ENCODE data around the gene MCC.

MCC gene

DNA sequence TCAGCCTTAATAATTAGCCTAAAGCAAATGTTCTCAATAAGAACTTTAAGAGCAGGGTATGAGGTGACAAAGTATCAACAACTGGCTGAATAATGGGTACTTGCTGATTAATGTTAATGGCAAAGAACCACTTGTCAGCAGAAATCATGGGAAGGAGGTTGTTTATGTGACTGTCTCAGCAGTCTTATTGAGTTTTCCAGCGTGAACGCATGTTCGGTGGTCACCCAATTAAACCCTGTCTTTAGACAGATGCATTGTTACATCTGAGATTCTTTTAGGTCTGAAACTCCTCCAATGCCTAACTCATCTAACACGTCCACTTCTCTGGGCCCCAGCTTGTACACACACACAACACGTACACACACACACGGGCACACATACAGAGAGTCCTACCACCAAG, 35.3 kb downstream of the MCC start:
- no peak overlapping the region for H3K4me3 ChIP-seq (ENCODE audit: low read depth, low read length)
- DNase-seq (ENCODE audit: low read depth), result no peak
- in situ Hi-C loops (cut with HindIII; ENCODE audit: low sequenced_read_pairs), result no loop called here
- TF ChIP-seq, protein P1, sequence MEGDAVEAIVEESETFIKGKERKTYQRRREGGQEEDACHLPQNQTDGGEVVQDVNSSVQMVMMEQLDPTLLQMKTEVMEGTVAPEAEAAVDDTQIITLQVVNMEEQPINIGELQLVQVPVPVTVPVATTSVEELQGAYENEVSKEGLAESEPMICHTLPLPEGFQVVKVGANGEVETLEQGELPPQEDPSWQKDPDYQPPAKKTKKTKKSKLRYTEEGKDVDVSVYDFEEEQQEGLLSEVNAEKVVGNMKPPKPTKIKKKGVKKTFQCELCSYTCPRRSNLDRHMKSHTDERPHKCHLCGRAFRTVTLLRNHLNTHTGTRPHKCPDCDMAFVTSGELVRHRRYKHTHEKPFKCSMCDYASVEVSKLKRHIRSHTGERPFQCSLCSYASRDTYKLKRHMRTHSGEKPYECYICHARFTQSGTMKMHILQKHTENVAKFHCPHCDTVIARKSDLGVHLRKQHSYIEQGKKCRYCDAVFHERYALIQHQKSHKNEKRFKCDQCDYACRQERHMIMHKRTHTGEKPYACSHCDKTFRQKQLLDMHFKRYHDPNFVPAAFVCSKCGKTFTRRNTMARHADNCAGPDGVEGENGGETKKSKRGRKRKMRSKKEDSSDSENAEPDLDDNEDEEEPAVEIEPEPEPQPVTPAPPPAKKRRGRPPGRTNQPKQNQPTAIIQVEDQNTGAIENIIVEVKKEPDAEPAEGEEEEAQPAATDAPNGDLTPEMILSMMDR (IDR thresholded peaks at IDR 0.05; ENCODE audit: low read depth, low read length, missing control alignments), result no peak

DNA sequence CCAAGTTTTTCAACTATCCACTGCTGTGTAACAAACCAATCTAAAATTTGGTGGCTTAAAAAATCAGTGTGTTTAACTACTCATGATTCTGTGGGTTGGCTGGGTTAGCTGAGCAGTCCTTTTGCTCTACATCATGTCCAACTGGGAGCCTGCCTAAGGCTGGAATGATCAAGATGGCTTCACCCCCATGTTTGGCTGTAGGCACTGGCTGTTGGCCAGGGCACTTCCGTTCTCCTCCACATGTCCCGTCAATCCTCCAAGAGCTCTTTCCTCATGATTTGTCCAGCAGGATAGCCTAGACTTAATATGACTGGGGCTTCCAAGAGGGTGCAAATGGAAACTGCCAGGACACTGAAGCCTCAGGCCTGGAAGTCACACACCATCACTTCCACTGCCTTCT, 36.5 kb downstream of the MCC start:
- DNase-seq (ENCODE audit: low read depth), result no peak
- TF ChIP-seq, protein P1 (IDR thresholded peaks at IDR 0.05; ENCODE audit: low read depth, low read length, missing control alignments), result no peak
- no peak overlapping the region for H3K4me3 ChIP-seq (ENCODE audit: low read depth, low read length)

DNA sequence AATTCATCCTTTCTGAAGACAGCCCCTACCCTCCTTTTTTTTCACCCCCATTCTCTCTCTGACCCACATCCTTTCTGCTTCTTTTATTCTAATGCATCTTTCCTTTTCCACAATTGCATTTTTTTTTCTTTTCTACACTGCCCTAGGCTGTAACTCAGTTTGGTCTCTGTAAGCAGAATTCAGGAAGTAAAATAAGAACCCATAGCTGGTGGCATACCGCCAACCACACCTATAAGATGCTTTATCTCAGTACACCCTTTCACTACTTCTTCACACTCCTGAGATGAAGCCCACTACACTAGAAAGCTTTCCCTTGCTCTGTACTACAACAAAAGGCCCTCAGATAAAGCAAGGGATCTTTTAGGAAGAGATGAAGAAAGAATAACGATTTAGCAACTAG, 37.3 kb downstream of the MCC start:
- TF ChIP-seq, protein P1 (IDR thresholded peaks at IDR 0.05; ENCODE audit: low read depth, low read length, missing control alignments), result no peak
- in situ Hi-C loops (cut with HindIII; ENCODE audit: low sequenced_read_pairs), result no loop called here
- no peak overlapping the region for H3K4me3 ChIP-seq (ENCODE audit: low read depth, low read length)
- no peak for DNase-seq (ENCODE audit: low read depth)

More for the DNA sequence above, 36.5 kb downstream of the MCC start:
- in situ Hi-C loops (cut with HindIII; ENCODE audit: low sequenced_read_pairs), result no loop called here

DNA sequence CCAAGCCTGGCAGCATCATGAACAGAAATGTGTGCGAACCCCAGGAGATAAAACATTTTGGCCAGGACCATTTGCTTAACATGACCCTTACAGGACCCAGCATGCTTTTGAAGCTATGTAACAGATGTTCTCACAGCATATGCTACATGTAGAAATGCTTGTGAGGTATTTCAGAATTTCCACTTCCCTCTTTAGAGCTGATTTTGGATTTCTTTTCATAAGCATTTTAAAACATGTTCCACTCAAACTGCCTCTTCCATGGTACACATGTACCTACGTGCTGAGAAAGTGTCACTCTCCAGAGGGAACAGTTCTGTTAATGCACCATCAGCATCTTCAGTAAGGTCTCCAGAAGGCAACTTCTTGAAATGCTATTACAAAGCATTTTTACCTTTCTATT, 37.8 kb downstream of the MCC start:
- DNase-seq (ENCODE audit: low read depth), result no peak
- TF ChIP-seq, protein P1 (IDR thresholded peaks at IDR 0.05; ENCODE audit: low read depth, low read length, missing control alignments), result no peak
- in situ Hi-C loops (cut with HindIII; ENCODE audit: low sequenced_read_pairs), result no loop called here
- no peak overlapping the region for H3K4me3 ChIP-seq (ENCODE audit: low read depth, low read length)

DNA sequence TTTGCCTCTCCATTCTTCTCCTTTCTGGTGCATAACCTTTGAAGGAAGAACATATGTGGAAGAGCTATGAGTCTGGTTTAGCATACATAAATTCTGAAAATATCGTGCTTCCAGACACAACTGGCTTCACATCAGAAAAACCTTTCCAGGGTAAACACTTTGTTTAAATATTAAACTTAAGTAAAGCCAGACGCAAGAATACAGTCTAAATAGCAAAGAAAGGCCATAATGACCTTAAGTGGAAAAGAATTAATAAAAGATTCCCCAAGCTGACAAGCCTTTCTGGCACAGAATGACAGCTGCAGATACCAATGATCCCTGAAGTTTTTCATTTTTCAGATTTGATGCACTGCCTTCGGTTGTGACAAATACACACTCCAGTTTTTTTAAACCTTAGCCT, 40.0 kb downstream of the MCC start:
- no peak overlapping the region for H3K4me3 ChIP-seq (ENCODE audit: low read depth, low read length)
- TF ChIP-seq, protein P1 (IDR thresholded peaks at IDR 0.05; ENCODE audit: low read depth, low read length, missing control alignments), result no peak
- in situ Hi-C loops (cut with HindIII; ENCODE audit: low sequenced_read_pairs), result no loop called here
- DNase-seq (ENCODE audit: low read depth), result no peak

DNA sequence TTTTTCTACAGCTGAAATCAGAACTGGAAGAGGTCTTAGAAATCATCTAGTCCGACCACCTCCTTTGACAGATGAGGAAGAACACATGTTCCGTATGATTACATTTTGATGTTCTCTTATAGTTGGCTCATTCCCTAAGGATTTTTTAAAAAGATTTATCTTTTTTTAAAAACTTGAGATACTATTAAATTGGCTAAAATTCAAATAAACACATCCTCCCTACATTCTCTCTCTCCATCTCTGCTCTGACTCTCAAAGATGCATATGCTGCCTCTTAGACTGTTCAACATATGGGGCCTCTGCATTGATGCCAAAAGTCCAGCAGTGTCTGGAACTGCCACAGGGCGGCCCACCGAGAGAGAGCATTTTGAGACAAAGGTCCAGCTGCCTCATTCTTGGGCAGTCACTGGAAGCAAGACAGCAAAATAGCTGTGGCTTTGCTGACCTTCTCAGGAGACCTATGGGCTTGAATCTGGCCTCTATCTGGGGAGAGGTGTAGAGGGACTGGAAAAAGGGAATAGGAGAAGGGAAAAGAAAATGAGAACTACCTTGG, 40.7 kb downstream of the MCC start:
- in situ Hi-C loops (cut with HindIII; ENCODE audit: low sequenced_read_pairs), result no loop called here
- TF ChIP-seq, protein P1 (IDR thresholded peaks at IDR 0.05; ENCODE audit: low read depth, low read length, missing control alignments), result peak; percentile 5
- DNase-seq (ENCODE audit: low read depth), result no peak
- no peak overlapping the region for H3K4me3 ChIP-seq (ENCODE audit: low read depth, low read length)

Measured in astrocyte of the cerebellum (primary cell).